A549 (cell line): Measurements from ENCODE around the gene WDR26.

Experiments used
- CBX2 ChIP-seq: fragments of 200-600 bp; sonication (generic); IDR thresholded peaks from 2 replicates; pipeline ENCODE4 v1.6.1; 2016; ENCODE audit warnings: low read depth, mild to moderate bottlenecking, borderline replicate concordance
- CHD2 ChIP-seq: fragments of 150-350 bp; IDR thresholded peaks from 2 replicates; pipeline ENCODE4 v1.6.1; 2014; ENCODE audit warnings: low read length; ENCODE audit not compliant: partially characterized antibody
- CHD4 ChIP-seq: fragments of 200-600 bp; sonication (generic); IDR thresholded peaks from 2 replicates; pipeline ENCODE4 v1.6.1; 2016; ENCODE audit warnings: antibody characterized with exemption, mild to moderate bottlenecking, borderline replicate concordance
- EP300 ChIP-seq, 2 experiments: fragments of >200 bp; sonication (Bioruptor Twin); formaldehyde crosslinking; IDR thresholded peaks; 2 replicates in 1 of 2; 3 replicates in 1 of 2; pipeline ENCODE4 v1.6.1; 2016 to 2017
- FOXS1 ChIP-seq: fragments of 250-450 bp; sonication (Bioruptor Pico); IDR thresholded peaks from 2 replicates; pipeline ENCODE4 v1.5.0; 2020; ENCODE audit warnings: mild to moderate bottlenecking, moderate library complexity
- HDAC2 ChIP-seq: fragments of 200-600 bp; sonication (generic); IDR thresholded peaks from 2 replicates; pipeline ENCODE4 v1.6.1; 2016
- HOXB5 ChIP-seq: fragments of 250-450 bp; sonication (Bioruptor Pico); IDR thresholded peaks from 2 replicates; pipeline ENCODE4 v1.5.0; 2020; ENCODE audit warnings: mild to moderate bottlenecking, moderate library complexity
- MAZ ChIP-seq: fragments of 150-350 bp; IDR thresholded peaks from 2 replicates; pipeline ENCODE4 v1.6.1; 2014; ENCODE audit warnings: antibody characterized with exemption, low read depth, low read length, borderline replicate concordance
- POLR2A ChIP-seq: IDR thresholded peaks from 2 replicates; pipeline ENCODE4 v1.6.1; 2012; ENCODE audit warnings: mild to moderate bottlenecking, low read length
- TF ChIP-seq, protein P1 (sequence below): fragments of 200-600 bp; sonication (generic); IDR thresholded peaks from 2 replicates; pipeline ENCODE4 v1.6.1; 2016; ENCODE audit warnings: antibody characterized with exemption, mild to moderate bottlenecking, moderate library complexity
- TF ChIP-seq, protein P2 (sequence below): fragments of >200 bp; sonication (Bioruptor Twin); formaldehyde crosslinking; IDR thresholded peaks from 3 replicates; pipeline ENCODE4 v1.5.1; 2016
- TF ChIP-seq, protein P3 (sequence below): fragments of 250-450 bp; sonication (Bioruptor Pico); IDR thresholded peaks from 2 replicates; pipeline ENCODE4 v1.5.0; 2021; ENCODE audit warnings: mild to moderate bottlenecking, moderate library complexity, borderline replicate concordance
- TF ChIP-seq, protein P4 (sequence below): fragments of 150-350 bp; IDR thresholded peaks from 2 replicates; pipeline ENCODE4 v1.6.1; 2014; ENCODE audit warnings: low read depth, mild to moderate bottlenecking, low read length

DNA sequence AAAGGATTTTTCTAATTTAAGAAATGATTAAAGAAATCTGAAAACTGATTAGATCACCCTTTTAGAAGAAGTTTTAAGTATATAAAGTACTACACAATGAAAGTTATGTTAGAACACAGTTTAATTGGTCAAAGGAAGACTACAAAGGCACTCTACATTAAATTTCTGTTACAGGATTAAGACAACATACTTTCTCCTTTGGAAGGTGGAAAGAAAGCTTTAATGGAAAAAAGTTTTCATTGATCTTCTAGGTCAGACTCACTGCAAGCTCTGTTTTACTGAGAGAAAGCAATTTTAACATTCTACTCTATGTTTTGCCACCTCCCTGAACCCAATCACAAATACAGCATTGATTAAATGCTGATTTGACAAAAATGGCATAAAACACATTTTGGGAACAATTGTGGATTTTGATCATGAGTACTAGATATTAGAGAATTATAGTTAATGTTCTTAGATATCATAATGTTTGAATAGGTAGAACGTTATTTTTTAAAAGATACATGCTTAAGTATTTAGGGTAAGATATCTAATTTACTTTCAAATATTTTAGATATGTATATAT lies 32.0 kb downstream of the WDR26 start:
- TF ChIP-seq MAZ (no peak), POLR2A (no peak), CHD4 (no peak), FOXS1 (CRISPR knock-in tag) (no peak), EP300 (IDR thresholded peaks at IDR 0.05) (no peak), CHD2 (no peak), HDAC2 (no peak), CBX2 (no peak), HOXB5 (CRISPR knock-in tag) (no peak)
- TF ChIP-seq, protein P1, sequence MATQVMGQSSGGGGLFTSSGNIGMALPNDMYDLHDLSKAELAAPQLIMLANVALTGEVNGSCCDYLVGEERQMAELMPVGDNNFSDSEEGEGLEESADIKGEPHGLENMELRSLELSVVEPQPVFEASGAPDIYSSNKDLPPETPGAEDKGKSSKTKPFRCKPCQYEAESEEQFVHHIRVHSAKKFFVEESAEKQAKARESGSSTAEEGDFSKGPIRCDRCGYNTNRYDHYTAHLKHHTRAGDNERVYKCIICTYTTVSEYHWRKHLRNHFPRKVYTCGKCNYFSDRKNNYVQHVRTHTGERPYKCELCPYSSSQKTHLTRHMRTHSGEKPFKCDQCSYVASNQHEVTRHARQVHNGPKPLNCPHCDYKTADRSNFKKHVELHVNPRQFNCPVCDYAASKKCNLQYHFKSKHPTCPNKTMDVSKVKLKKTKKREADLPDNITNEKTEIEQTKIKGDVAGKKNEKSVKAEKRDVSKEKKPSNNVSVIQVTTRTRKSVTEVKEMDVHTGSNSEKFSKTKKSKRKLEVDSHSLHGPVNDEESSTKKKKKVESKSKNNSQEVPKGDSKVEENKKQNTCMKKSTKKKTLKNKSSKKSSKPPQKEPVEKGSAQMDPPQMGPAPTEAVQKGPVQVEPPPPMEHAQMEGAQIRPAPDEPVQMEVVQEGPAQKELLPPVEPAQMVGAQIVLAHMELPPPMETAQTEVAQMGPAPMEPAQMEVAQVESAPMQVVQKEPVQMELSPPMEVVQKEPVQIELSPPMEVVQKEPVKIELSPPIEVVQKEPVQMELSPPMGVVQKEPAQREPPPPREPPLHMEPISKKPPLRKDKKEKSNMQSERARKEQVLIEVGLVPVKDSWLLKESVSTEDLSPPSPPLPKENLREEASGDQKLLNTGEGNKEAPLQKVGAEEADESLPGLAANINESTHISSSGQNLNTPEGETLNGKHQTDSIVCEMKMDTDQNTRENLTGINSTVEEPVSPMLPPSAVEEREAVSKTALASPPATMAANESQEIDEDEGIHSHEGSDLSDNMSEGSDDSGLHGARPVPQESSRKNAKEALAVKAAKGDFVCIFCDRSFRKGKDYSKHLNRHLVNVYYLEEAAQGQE, result no peak
- TF ChIP-seq, protein P2, sequence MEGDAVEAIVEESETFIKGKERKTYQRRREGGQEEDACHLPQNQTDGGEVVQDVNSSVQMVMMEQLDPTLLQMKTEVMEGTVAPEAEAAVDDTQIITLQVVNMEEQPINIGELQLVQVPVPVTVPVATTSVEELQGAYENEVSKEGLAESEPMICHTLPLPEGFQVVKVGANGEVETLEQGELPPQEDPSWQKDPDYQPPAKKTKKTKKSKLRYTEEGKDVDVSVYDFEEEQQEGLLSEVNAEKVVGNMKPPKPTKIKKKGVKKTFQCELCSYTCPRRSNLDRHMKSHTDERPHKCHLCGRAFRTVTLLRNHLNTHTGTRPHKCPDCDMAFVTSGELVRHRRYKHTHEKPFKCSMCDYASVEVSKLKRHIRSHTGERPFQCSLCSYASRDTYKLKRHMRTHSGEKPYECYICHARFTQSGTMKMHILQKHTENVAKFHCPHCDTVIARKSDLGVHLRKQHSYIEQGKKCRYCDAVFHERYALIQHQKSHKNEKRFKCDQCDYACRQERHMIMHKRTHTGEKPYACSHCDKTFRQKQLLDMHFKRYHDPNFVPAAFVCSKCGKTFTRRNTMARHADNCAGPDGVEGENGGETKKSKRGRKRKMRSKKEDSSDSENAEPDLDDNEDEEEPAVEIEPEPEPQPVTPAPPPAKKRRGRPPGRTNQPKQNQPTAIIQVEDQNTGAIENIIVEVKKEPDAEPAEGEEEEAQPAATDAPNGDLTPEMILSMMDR, result no peak
- TF ChIP-seq, protein P3, sequence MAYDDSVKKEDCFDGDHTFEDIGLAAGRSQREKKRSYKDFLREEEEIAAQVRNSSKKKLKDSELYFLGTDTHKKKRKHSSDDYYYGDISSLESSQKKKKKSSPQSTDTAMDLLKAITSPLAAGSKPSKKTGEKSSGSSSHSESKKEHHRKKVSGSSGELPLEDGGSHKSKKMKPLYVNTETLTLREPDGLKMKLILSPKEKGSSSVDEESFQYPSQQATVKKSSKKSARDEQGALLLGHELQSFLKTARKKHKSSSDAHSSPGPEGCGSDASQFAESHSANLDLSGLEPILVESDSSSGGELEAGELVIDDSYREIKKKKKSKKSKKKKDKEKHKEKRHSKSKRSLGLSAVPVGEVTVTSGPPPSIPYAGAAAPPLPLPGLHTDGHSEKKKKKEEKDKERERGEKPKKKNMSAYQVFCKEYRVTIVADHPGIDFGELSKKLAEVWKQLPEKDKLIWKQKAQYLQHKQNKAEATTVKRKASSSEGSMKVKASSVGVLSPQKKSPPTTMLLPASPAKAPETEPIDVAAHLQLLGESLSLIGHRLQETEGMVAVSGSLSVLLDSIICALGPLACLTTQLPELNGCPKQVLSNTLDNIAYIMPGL (CRISPR knock-in tag), result no peak
- TF ChIP-seq, protein P4, sequence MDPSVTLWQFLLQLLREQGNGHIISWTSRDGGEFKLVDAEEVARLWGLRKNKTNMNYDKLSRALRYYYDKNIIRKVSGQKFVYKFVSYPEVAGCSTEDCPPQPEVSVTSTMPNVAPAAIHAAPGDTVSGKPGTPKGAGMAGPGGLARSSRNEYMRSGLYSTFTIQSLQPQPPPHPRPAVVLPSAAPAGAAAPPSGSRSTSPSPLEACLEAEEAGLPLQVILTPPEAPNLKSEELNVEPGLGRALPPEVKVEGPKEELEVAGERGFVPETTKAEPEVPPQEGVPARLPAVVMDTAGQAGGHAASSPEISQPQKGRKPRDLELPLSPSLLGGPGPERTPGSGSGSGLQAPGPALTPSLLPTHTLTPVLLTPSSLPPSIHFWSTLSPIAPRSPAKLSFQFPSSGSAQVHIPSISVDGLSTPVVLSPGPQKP, result no peak
